AML-193 (cell line): ENCODE results near the gene OLIG1.

ENCODE experiments used
- DNase-seq, 2 experiments: peaks; one replicate each; lab custom pipeline; 2025; lab: John Stamatoyannopoulos, UW

Gene OLIG1, protein sequence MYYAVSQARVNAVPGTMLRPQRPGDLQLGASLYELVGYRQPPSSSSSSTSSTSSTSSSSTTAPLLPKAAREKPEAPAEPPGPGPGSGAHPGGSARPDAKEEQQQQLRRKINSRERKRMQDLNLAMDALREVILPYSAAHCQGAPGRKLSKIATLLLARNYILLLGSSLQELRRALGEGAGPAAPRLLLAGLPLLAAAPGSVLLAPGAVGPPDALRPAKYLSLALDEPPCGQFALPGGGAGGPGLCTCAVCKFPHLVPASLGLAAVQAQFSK

DNA sequence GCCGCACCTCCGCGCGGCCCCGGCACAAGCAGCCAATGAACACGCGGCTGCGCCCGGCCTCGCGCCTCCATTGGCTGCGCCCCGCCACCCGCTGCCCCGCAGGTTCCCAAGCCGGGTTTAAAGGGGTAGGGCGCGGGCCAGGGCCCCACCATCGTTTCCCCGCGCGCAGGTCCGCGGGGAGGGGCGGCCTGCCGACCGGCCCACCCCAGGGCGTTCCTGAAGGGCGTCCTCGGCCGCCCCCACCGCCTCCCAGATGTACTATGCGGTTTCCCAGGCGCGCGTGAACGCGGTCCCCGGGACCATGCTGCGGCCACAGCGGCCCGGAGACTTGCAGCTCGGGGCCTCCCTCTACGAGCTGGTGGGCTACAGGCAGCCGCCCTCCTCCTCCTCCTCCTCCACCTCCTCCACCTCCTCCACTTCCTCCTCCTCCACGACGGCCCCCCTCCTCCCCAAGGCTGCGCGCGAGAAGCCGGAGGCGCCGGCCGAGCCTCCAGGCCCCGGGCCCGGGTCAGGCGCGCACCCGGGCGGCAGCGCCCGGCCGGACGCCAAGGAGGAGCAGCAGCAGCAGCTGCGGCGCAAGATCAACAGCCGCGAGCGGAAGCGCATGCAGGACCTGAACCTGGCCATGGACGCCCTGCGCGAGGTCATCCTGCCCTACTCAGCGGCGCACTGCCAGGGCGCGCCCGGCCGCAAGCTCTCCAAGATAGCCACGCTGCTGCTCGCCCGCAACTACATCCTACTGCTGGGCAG lies at the start of gene OLIG1:
Gene OLIG1, plus strand, starts transcription at position 148 of the 750 bp plus-strand sequence. Its CDS starts 106 bp downstream, at position 254.
- peak; percentile 76 to 79 for DNase-seq

DNA sequence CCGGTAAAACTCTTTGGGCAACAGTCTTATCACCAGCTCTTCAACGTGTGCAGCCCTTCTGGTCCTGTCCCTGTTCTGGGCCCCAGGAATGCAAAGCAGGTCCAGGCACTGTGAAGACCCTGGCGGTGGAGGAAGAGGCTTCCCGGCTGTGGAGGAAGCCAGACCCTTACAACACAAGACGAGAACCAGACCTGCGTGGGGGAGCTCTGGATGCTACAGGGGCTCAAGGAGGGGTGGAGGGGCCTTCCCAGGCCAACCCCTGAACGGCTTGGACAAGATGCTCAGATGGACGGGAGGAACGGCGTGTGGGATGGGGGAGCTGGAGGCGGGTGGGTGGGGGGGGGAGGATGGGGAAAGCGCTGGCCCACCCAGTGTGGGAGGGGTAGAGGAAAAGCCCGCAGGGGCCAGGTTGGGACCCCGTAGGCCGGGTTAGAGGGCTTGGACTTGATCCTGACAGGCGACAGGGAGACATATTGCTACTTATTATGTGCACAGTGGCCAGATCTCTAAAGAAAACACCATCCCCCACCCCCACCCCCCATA lies 49.3 kb upstream of the OLIG1 start:
- no peak for DNase-seq

DNA sequence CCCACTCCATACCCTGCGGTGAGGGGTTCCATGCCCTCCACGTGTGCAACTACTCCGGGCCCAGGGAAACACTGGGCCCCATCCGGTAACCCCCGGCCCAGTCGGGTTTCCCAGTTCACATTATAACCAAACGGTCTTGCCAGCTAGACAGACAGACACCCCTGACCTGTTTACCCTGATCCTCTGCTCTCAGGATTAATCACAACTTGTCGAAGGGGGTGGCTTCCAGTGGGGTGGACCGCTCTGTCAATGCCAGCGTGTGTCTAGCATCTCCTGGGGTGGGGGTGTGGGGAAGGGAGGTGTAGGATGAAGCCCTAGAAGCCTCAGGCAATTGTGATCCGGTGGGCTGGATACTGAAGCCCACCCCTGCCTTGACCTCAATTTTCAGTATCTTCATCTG lies 48.8 kb upstream of the OLIG1 start:
- DNase-seq = no peak

DNA sequence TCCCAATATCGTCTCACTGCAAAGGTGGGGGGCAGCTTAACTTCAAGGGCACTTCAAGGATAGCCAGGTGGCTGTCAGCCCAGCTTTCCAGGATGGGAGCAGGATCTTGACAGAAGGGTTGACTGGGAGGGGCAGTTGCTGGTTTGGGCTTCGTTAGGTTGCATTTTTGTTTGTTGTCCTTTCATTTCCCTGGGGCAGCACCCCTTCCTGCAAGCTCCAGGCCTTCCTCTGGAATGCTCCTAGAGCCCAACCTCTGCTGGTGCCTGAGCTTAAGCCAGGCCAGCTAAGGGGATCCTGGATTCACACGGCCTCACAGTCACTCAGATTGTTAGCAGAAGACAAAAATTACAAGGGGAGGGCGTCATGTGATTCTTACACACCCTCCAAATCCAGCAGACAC lies 48.3 kb upstream of the OLIG1 start:
- DNase-seq = no peak

DNA sequence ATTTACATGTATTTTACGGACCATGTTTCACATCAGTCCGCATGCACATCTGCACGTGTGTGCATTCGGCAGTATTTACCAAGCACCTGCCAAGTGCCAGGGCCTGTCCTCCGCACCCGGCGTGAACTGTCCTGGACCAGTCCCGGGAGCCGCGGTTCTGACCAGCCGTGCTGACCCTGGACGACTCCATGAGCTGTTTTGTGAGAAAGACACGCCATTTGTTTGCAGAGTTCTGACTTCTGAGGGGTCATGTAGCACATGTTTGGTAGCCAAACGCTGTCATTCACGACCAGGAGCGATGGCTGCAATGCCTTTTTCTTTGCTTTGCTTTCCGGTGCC lies 47.5 kb upstream of the OLIG1 start:
- DNase-seq = no peak

DNA sequence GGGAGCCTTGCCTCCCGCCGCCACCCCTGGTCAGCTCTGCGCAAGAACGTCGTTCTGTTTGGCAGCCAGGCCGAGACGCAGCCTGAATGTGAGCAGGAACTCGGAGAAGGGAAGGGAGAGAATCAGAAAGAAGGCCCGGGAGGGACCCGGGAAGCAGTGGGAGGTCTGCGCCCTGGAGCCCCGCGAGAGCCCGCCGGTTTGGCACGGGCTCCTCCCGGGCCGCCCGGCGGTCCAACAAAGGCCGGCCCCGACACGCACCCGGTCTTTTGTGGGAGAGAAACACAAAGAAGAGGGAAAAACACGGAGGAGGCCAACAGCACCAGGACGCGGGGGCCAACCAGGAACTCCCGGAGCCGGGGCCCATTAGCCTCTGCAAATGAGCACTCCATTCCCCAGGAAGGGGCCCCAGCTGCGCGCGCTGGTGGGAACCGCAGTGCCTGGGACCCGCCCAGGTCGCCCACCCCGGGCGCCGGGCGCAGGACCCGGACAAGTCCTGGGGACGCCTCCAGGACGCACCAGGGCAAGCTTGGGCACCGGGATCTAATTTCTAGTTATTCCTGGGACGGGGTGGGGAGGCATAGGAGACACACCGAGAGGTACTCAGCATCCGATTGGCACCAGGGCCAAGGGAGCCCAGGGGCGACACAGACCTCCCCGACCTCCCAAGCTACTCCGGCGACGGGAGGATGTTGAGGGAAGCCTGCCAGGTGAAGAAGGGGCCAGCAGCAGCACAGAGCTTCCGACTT lies 46.9 kb upstream of the OLIG1 start:
- DNase-seq = no peak

DNA sequence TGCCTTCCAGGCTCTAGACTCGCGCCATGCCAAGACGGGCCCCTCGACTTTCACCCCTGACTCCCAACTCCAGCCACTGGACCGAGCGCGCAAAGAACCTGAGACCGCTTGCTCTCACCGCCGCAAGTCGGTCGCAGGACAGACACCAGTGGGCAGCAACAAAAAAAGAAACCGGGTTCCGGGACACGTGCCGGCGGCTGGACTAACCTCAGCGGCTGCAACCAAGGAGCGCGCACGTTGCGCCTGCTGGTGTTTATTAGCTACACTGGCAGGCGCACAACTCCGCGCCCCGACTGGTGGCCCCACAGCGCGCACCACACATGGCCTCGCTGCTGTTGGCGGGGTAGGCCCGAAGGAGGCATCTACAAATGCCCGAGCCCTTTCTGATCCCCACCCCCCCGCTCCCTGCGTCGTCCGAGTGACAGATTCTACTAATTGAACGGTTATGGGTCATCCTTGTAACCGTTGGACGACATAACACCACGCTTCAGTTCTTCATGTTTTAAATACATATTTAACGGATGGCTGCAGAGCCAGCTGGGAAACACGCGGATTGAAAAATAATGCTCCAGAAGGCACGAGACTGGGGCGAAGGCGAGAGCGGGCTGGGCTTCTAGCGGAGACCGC lies 46.3 kb upstream of the OLIG1 start:
- DNase-seq = no peak

DNA sequence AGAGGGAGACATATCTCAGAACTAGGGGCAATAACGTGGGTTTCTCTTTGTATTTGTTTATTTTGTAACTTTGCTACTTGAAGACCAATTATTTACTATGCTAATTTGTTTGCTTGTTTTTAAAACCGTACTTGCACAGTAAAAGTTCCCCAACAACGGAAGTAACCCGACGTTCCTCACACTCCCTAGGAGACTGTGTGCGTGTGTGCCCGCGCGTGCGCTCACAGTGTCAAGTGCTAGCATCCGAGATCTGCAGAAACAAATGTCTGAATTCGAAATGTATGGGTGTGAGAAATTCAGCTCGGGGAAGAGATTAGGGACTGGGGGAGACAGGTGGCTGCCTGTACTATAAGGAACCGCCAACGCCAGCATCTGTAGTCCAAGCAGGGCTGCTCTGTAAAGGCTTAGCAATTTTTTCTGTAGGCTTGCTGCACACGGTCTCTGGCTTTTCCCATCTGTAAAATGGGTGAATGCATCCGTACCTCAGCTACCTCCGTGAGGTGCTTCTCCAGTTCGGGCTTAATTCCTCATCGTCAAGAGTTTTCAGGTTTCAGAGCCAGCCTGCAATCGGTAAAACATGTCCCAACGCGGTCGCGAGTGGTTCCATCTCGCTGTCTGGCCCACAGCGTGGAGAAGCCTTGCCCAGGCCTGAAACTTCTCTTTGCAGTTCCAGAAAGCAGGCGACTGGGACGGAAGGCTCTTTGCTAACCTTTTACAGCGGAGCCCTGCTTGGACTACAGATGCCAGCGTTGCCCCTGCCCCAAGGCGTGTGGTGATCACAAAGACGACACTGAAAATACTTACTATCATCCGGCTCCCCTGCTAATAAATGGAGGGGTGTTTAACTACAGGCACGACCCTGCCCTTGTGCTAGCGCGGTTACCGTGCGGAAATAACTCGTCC lies 45.5 kb upstream of the OLIG1 start:
- no peak for DNase-seq

DNA sequence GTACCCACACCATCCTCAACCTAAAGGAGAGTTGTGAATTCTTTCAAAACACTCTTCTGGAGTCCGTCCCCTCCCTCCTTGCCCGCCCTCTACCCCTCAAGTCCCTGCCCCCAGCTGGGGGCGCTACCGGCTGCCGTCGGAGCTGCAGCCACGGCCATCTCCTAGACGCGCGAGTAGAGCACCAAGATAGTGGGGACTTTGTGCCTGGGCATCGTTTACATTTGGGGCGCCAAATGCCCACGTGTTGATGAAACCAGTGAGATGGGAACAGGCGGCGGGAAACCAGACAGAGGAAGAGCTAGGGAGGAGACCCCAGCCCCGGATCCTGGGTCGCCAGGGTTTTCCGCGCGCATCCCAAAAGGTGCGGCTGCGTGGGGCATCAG lies 44.8 kb upstream of the OLIG1 start:
- DNase-seq = no peak

DNA sequence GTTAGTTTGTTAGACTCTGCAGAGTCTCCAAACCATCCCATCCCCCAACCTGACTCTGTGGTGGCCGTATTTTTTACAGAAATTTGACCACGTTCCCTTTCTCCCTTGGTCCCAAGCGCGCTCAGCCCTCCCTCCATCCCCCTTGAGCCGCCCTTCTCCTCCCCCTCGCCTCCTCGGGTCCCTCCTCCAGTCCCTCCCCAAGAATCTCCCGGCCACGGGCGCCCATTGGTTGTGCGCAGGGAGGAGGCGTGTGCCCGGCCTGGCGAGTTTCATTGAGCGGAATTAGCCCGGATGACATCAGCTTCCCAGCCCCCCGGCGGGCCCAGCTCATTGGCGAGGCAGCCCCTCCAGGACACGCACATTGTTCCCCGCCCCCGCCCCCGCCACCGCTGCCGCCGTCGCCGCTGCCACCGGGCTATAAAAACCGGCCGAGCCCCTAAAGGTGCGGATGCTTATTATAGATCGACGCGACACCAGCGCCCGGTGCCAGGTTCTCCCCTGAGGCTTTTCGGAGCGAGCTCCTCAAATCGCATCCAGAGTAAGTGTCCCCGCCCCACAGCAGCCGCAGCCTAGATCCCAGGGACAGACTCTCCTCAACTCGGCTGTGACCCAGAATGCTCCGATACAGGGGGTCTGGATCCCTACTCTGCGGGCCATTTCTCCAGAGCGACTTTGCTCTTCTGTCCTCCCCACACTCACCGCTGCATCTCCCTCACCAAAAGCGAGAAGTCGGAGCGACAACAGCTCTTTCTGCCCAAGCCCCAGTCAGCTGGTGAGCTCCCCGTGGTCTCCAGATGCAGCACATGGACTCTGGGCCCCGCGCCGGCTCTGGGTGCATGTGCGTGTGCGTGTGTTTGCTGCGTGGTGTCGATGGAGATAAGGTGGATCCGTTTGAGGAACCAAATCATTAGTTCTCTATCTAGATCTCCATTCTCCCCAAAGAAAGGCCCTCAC lies 44.2 kb upstream of the OLIG1 start, which contains the start of gene OLIG2:
Gene OLIG2, plus strand, starts transcription at position 447 of the 954 bp plus-strand sequence. CDS start 928 bp downstream, outside the sequence.
- no peak for DNase-seq

DNA sequence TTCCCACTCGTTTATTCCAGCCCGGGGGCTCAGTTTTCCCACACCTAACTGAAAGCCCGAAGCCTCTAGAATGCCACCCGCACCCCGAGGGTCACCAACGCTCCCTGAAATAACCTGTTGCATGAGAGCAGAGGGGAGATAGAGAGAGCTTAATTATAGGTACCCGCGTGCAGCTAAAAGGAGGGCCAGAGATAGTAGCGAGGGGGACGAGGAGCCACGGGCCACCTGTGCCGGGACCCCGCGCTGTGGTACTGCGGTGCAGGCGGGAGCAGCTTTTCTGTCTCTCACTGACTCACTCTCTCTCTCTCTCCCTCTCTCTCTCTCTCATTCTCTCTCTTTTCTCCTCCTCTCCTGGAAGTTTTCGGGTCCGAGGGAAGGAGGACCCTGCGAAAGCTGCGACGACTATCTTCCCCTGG lies 43.5 kb upstream of the OLIG1 start:
- DNase-seq = no peak

DNA sequence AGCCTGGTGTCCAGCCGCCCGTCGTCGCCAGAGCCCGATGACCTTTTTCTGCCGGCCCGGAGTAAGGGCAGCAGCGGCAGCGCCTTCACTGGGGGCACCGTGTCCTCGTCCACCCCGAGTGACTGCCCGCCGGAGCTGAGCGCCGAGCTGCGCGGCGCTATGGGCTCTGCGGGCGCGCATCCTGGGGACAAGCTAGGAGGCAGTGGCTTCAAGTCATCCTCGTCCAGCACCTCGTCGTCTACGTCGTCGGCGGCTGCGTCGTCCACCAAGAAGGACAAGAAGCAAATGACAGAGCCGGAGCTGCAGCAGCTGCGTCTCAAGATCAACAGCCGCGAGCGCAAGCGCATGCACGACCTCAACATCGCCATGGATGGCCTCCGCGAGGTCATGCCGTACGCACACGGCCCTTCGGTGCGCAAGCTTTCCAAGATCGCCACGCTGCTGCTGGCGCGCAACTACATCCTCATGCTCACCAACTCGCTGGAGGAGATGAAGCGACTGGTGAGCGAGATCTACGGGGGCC lies 43.0 kb upstream of the OLIG1 start:
- DNase-seq = no peak

DNA sequence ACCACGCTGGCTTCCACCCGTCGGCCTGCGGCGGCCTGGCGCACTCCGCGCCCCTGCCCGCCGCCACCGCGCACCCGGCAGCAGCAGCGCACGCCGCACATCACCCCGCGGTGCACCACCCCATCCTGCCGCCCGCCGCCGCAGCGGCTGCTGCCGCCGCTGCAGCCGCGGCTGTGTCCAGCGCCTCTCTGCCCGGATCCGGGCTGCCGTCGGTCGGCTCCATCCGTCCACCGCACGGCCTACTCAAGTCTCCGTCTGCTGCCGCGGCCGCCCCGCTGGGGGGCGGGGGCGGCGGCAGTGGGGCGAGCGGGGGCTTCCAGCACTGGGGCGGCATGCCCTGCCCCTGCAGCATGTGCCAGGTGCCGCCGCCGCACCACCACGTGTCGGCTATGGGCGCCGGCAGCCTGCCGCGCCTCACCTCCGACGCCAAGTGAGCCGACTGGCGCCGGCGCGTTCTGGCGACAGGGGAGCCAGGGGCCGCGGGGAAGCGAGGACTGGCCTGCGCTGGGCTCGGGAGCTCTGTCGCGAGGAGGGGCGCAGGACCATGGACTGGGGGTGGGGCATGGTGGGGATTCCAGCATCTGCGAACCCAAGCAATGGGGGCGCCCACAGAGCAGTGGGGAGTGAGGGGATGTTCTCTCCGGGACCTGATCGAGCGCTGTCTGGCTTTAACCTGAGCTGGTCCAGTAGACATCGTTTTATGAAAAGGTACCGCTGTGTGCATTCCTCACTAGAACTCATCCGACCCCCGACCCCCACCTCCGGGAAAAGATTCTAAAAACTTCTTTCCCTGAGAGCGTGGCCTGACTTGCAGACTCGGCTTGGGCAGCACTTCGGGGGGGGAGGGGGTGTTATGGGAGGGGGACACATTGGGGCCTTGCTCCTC lies 42.3 kb upstream of the OLIG1 start:
- DNase-seq = no peak

DNA sequence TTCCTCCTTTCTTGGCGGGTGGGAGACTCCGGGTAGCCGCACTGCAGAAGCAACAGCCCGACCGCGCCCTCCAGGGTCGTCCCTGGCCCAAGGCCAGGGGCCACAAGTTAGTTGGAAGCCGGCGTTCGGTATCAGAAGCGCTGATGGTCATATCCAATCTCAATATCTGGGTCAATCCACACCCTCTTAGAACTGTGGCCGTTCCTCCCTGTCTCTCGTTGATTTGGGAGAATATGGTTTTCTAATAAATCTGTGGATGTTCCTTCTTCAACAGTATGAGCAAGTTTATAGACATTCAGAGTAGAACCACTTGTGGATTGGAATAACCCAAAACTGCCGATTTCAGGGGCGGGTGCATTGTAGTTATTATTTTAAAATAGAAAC lies 41.7 kb upstream of the OLIG1 start:
- no peak for DNase-seq

DNA sequence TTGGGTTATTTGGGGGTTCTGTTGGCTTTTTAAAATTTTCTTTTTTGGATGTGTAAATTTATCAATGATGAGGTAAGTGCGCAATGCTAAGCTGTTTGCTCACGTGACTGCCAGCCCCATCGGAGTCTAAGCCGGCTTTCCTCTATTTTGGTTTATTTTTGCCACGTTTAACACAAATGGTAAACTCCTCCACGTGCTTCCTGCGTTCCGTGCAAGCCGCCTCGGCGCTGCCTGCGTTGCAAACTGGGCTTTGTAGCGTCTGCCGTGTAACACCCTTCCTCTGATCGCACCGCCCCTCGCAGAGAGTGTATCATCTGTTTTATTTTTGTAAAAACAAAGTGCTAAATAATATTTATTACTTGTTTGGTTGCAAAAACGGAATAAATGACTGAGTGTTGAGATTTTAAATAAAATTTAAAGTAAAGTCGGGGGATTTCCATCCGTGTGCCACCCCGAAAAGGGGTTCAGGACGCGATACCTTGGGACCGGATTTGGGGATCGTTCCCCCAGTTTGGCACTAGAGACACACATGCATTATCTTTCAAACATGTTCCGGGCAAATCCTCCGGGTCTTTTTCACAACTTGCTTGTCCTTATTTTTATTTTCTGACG lies 41.1 kb upstream of the OLIG1 start:
- DNase-seq = no peak

DNA sequence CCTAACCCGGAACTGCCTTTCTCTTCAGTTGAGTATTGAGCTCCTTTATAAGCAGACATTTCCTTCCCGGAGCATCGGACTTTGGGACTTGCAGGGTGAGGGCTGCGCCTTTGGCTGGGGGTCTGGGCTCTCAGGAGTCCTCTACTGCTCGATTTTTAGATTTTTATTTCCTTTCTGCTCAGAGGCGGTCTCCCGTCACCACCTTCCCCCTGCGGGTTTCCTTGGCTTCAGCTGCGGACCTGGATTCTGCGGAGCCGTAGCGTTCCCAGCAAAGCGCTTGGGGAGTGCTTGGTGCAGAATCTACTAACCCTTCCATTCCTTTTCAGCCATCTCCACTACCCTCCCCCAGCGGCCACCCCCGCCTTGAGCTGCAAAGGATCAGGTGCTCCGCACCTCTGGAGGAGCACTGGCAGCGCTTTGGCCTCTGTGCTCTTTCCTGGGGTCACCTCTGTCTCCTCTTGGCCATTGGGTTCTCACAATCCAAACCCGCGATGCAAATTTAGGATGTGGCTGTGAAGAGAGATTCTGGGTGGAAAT lies 40.5 kb upstream of the OLIG1 start:
- DNase-seq = no peak

DNA sequence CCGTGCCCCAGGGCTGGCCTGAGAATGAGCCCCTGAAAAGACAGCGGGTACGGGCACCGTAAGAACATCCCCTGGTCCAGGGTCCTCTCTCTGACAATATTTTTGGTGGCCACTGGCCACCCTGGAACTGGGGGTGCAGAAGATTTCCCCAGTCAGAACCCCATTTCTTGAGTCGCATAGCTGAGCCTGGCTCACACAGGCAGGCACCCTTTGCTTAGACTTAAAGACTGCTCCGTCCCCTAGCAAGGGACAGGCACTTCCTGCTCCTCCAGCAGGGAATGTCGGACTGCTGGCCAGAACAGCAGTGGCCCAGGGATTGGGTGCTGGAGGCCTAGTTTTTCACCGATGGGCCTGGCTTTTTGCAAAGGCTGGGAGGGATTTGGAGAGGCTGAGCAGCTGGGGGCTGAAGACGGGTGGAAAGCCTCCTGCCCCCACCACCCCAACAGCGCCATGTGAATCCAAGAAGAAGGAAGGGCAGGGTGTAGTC lies 39.9 kb upstream of the OLIG1 start:
- no peak for DNase-seq

DNA sequence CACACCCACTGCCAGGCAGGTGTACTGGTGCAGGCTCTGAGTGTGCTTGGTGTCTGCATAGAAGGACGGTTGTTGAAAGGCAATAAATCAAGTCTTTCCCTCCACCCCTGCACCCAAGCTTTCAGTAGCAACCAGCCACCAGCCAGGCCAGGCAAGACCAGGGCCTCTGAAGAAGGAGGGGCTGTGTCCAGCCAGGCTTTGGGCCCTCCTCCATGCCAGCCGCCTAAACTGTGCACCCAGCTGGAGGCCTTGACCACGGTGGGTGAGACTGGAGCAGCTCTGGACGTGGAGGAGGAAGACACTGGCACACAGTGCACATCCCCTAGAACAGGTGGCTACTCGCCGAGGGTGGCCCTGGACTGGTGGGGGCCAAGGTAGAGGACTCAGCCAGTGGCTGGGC lies 39.3 kb upstream of the OLIG1 start:
- no peak for DNase-seq
